ENCODE measurements around the gene SUN5.

DNA sequence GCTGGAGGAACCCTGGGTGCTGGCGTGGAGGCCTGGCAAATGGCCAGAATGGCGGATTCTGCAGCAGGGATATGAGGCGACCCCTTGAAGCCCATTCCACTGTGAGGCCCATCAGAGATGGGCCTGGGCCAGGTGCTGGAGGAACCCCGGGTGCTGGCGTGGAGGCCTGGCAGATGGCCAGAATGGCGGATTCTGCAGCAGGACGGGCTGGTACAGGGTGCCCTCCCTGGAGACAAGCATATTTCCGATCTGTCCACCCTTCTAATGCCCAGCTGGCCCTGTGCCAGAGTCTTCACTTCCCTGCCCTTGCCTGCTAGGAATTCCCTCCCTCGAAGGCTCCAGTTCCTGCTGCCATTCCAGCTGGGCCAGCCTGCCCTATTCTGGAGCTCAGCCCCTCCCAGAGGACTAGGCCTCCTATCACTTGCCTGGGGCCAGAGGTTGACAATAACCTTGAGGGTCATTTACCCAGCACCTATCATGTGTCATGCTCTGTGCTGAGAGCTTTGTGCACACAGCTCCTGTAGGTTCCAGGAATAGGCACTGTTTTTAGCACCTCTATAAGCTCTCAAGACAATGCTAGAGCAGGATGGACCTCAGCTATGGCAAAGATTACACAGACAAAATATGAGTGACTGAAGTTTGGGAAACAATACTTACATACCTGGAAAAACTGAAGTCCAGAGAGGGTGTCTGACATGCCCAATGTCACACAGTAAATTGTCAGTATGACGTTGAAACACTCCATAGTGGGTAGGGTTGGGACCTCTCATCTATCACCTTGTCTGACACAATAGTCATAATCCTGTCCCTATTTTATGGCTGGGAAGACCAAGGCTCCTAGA, 21.4 kb downstream of the SUN5 start:
- TF ChIP-seq, protein P1, sequence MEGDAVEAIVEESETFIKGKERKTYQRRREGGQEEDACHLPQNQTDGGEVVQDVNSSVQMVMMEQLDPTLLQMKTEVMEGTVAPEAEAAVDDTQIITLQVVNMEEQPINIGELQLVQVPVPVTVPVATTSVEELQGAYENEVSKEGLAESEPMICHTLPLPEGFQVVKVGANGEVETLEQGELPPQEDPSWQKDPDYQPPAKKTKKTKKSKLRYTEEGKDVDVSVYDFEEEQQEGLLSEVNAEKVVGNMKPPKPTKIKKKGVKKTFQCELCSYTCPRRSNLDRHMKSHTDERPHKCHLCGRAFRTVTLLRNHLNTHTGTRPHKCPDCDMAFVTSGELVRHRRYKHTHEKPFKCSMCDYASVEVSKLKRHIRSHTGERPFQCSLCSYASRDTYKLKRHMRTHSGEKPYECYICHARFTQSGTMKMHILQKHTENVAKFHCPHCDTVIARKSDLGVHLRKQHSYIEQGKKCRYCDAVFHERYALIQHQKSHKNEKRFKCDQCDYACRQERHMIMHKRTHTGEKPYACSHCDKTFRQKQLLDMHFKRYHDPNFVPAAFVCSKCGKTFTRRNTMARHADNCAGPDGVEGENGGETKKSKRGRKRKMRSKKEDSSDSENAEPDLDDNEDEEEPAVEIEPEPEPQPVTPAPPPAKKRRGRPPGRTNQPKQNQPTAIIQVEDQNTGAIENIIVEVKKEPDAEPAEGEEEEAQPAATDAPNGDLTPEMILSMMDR (IDR thresholded peaks at IDR 0.05), result no peak
- TF ChIP-seq POLR2A (IDR thresholded peaks at IDR 0.05) (no peak), POLR2AphosphoS5 (IDR thresholded peaks at IDR 0.05) (no peak)

Data from sigmoid colon (tissue), 4 donors.